Activated naive CD8-positive, alpha-beta T cell treated with anti-CD3 and anti-CD28 coated beads for 36 hours (primary cell): ENCODE results near the gene CCDC117. TPM values are rescaled to one million over a fixed set of nuclear protein-coding genes. Genes with fewer than 3 reads are reported as not detected.
"Not testable (repeated sequence)": the region's sequence is repeated elsewhere in the genome, so short reads cannot be mapped to it uniquely, and the experiment has no call there.

Experiments
- DNase-seq: peaks from one replicate; pipeline ENCODE4 v3.0.0; 2021
- H3K27ac Mint-ChIP-seq: one replicate; pipeline ENCODE4 v1.8.0; 2022; ENCODE audit warnings: mild to moderate bottlenecking, moderate library complexity, mixed read lengths
- H3K27me3 Mint-ChIP-seq: one replicate; pipeline ENCODE4 v1.8.0; 2022; ENCODE audit warnings: mild to moderate bottlenecking, mixed read lengths
- H3K36me3 Mint-ChIP-seq: one replicate; pipeline ENCODE4 v1.8.0; 2021; ENCODE audit warnings: mild to moderate bottlenecking, mixed read lengths
- H3K4me1 Mint-ChIP-seq: one replicate; pipeline ENCODE4 v1.8.0; 2021; ENCODE audit warnings: mixed read lengths
- H3K4me3 Mint-ChIP-seq: one replicate; pipeline ENCODE4 v1.8.0; 2022; ENCODE audit warnings: mild to moderate bottlenecking, moderate library complexity, mixed read lengths
- H3K9me3 Mint-ChIP-seq: one replicate; pipeline ENCODE4 v1.8.0; 2022; ENCODE audit warnings: mixed read lengths
- total RNA-seq, 2 experiments: library from RNA; stranded (reverse); gene quantifications; one replicate each; pipeline ENCODE4 v1.2.3, GENCODE V29; 2021

The CCDC117 gene, protein sequence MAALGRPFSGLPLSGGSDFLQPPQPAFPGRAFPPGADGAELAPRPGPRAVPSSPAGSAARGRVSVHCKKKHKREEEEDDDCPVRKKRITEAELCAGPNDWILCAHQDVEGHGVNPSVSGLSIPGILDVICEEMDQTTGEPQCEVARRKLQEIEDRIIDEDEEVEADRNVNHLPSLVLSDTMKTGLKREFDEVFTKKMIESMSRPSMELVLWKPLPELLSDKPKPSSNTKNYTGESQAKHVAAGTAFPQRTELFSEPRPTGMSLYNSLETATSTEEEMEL
- 10 to 100 TPM; 27.6 to 29.2 TPM for total RNA-seq

DNA sequence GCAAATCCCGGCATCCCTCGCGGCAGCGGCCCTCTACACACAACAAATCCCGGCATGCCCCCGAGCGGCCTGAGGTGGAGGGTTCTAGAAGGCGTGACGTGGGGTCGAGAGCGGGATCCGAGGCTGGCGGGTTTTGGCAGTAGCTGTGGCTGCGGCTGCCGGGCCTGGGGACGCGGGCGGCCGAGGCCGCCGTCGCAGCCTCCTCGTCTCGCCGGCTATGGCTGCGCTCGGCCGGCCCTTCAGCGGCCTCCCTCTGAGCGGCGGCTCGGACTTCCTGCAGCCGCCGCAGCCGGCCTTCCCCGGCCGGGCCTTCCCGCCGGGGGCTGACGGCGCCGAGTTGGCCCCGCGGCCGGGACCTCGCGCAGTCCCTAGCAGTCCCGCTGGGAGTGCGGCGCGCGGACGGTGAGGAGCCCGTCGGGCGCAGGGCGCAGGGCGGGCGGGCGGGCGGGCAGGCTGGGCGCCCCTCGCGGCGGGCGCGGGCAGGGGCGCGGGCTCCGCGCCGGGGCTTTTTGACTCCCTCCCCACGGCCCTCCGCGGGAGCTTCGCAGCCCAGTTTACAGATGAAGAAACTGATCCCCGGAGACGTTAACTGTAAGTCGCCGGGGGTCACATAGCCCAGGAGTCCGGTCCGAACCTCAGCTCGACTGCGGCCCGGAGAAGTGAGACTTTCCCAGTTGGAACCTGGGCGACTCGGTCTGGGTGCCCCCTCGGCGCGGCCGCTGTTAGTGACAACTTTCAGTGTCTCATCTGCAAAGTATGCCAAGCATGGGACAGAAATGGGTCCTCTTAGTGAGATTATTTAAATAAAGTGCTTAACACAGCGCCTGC is at the start of gene CCDC117:
Gene CCDC117 (plus strand): TSS at position 63 of the 828 bp plus-strand sequence. CDS start 155 bp downstream, at position 218.
- peak; percentile 92 for DNase-seq
- Mint-ChIP-seq H3K4me3 (peak within 1 kb of the TSS; percentile 91), H3K27ac (peak within 1 kb of the TSS; percentile 94), H3K36me3 (peaks cover 22% of the 10 kb centered on the region), H3K27me3 (no peaks in the 10 kb centered on the region), H3K9me3 (peaks cover 4% of the 10 kb centered on the region), H3K4me1 (peaks cover 20% of the 10 kb centered on the region)

DNA sequence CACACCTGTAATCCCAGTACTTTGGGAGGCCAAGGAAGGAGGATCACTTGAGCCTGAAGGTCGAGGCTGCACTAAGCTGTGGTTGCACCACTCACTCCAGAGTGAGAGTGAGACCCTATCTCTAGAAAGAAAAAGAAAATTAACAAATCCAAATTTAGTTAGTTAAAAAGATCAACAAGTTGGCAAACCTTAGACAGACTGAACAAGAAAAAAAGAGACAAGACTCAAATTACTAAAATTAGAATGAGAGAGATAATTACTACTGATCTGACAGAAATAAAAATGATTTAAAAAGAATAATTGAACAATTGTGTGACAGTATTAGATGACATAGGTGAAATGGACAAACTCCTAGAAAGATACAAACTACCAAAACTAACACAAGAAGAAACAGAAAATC is 44.5 kb upstream of the CCDC117 start:
- Mint-ChIP-seq H3K27me3 (no peaks in the 10 kb centered on the region), H3K27ac (no peak overlapping the region), H3K4me1 (no peaks in the 10 kb centered on the region), H3K9me3 (no peaks in the 10 kb centered on the region), H3K4me3 (no peak overlapping the region), H3K36me3 (peaks cover 17% of the 10 kb centered on the region)
- DNase-seq, result no peak

DNA sequence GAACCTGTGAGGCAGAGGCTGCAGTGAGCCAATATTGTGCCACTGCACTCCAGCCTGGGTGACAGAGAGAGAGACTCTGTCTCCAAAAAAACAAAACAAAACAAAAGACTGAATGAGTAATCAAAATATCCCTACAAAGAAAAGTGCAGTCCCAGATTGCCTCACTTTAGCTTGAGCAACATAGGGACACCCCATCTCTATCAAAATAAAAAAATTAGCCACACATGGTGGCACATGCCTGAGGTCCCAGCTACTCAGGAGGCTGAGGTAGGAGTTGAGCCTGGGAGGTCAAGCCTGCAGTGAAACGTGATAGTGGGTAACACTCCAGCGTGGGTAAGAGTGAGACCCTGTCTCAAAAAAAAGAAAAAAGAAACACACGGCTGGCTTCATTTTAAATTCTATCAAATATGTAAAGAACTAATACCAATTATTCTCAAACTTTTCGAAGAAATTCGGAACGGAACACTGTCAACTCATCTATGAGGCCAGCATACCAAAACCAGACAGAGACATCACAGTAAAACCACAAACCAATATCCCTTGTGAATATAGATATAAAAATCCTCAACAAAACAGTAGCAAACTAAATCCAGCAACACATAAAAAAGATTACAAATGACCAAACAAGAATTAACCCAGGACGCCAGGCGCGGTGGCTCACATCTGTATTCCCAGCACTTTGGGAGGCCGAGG is 43.7 kb upstream of the CCDC117 start:
- Mint-ChIP-seq H3K36me3 (peaks cover 17% of the 10 kb centered on the region), H3K9me3 (no peaks in the 10 kb centered on the region), H3K4me1 (no peaks in the 10 kb centered on the region), H3K4me3 (no peak overlapping the region), H3K27me3 (no peaks in the 10 kb centered on the region), H3K27ac (no peak overlapping the region)
- no peak for DNase-seq

DNA sequence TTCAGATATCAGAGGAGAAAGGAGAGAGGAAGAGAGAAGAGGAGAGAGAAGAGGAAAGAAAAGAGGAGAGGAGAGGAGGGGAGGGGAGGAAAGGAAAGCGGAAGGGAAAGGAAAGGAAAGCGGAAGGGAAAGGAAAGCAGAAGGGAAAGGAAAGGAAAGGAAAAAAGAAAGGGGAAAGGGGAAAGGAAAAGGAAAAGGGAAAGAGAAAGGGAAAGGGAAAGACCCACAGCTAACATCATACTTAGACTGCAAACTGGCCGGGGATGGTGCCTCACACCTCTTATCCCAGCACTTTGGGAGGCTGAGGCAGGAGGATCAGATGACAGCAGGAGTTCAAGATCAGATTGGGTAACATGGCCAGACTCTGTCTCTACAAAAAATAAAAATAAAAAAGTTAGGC is 42.3 kb upstream of the CCDC117 start:
- H3K4me3 Mint-ChIP-seq, result no peak overlapping the region
- DNase-seq, result no peak
- no peak overlapping the region for H3K27ac Mint-ChIP-seq
- H3K4me1 Mint-ChIP-seq, result no peaks in the 10 kb centered on the region
- H3K9me3 Mint-ChIP-seq, result no peaks in the 10 kb centered on the region
- peaks cover 8% of the 10 kb centered on the region for H3K36me3 Mint-ChIP-seq
- no peaks in the 10 kb centered on the region for H3K27me3 Mint-ChIP-seq

DNA sequence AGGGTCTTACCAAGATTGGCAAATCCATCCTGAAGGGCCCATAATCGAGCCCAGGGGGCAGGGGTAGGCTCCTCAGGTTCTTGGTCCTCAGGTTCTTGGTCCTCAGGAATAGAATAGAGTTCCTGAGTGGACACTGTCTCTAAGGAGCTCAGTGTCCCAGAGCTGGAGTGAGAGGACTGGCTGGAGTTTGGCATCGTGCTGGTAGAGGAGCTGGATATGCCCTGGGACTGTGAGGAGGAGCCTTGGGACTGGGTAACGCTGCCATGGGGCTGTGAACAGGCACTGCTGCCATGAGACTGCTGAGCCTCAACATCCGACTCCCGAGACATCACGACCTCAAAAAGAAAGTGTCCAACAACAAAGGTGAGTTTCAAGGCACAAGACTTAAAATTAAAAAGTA is 38.1 kb upstream of the CCDC117 start:
- H3K9me3 Mint-ChIP-seq, result no peaks in the 10 kb centered on the region
- DNase-seq, result no peak
- H3K27ac Mint-ChIP-seq, result no peak overlapping the region
- no peaks in the 10 kb centered on the region for H3K27me3 Mint-ChIP-seq
- H3K4me3 Mint-ChIP-seq, result no peak overlapping the region
- H3K36me3 Mint-ChIP-seq, result peaks cover 2% of the 10 kb centered on the region
- H3K4me1 Mint-ChIP-seq, result peaks cover 1% of the 10 kb centered on the region

DNA sequence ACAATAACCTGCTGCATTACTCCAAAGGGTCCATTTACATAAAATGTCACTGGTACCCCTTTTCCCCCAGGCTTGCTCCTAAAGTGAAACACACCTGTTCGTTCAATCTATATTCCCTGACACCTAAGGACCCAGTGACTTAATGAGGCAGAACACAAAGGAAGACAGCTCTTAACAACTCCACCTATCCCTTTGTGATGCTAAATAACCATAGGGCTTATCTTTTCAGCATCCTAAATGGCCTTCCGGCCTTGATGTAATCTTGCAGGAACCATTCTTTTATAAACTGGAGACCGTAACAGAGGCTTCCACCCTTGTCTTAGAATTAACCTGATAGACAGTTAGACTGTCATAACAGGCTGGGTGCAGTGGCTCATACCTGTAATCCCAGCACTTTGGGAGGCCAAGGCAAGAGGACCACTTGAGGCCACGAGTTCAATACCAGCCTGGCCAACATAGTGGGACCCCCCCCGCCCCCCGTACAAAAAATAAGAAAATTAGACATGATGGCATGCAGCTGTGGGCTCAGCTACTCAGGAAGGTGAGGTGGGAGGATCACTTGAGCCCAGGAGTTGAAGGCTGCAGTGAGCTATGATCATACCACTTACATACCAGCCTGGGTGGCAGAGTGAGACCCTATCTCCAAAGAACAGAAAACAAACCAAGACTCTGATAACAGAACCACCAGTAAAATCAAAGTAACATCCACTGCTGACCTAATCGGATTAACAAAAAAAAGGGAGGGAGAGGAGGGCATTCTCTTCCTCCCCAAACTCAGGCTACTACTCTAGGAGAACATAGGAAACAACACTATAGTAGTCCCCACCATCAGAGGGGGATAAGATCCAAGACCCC is 36.0 kb upstream of the CCDC117 start:
- Mint-ChIP-seq H3K27me3 (no peaks in the 10 kb centered on the region), H3K36me3 (peaks cover 2% of the 10 kb centered on the region), H3K4me3 (no peak overlapping the region), H3K4me1 (peaks cover 6% of the 10 kb centered on the region), H3K27ac (no peak overlapping the region), H3K9me3 (no peaks in the 10 kb centered on the region)
- DNase-seq, result no peak

DNA sequence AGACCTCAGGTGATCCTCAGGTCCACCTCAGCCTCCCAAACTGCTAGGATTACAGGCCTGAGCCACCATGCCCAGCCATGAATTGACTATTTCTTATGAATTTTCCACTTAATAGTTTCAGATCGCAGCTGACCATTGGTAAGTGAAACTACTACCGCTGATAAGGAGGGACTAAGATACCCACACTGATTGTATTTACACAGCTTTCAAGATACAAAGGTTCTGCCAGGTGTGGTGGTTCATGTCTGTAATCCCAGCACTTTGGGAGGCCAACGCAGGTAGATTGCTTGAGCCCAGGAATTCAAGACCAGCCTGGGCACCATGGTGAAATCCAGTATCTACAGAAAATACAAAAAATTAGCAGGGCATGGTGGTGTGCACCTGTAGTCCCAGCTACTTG is 34.8 kb upstream of the CCDC117 start:
- Mint-ChIP-seq H3K4me1 (peaks cover 9% of the 10 kb centered on the region), H3K36me3 (peaks cover 4% of the 10 kb centered on the region), H3K27ac (no peak overlapping the region), H3K9me3 (no peaks in the 10 kb centered on the region), H3K4me3 (no peak overlapping the region), H3K27me3 (no peaks in the 10 kb centered on the region)
- DNase-seq, result no peak

DNA sequence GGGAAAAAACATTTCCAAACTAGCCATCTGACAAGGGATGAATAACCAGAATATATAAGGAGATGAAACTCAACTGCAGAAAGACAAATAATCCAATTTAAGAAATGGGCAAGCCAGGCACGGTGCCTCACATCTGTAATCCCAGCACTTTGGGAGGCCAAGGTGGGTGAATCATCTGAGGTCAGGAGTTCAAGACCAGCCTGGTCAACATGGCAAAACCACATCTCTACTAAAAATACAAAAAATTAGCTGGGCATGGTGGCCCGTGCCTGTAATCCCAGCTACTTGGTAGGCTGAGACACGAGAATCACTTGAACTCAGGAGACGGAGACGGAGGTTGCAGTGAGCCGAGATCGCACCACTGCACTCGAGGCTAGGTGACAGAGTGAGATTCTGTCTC is 33.6 kb upstream of the CCDC117 start:
- not testable (repeated sequence) for DNase-seq

DNA sequence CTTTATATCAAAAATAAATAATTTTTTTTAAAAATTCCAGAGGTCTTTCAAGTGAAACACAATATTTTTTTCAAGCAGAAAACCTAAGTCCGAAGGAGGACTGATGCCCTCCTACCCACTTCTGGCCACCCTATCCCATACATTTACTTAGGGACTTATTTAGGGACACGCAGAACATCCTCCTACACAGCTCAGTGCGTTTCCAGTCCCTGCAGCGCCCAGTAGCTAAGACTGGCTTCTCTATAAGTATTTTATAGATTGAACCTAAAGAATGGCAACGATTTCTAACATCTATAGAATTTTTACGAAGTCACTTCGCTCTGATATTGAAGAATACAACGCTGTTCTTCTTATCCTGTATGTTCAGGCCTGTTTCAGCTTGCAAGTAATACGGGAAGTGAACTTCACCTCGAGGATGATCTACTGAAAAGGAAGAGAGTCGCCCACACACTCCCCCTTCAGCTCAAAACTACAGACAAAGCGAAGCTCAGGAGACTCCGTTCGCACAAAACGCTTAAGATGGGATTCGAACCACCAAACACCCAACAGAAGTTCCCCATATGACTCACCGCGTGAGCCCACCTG is 31.2 kb upstream of the CCDC117 start:
- H3K9me3 Mint-ChIP-seq, result no peaks in the 10 kb centered on the region
- peaks cover 14% of the 10 kb centered on the region for H3K36me3 Mint-ChIP-seq
- H3K27me3 Mint-ChIP-seq, result no peaks in the 10 kb centered on the region
- peak overlapping the region; percentile 80 for H3K4me3 Mint-ChIP-seq
- peak overlapping the region; percentile 82 for H3K27ac Mint-ChIP-seq
- peaks cover 17% of the 10 kb centered on the region for H3K4me1 Mint-ChIP-seq
- DNase-seq, result no peak

More for the DNA sequence above, 33.6 kb upstream of the CCDC117 start:
- not testable (repeated sequence) for H3K27me3 Mint-ChIP-seq, H3K36me3 Mint-ChIP-seq, H3K27ac Mint-ChIP-seq, H3K4me3 Mint-ChIP-seq, H3K9me3 Mint-ChIP-seq
- H3K4me1 Mint-ChIP-seq, result peaks cover 17% of the 10 kb centered on the region

DNA sequence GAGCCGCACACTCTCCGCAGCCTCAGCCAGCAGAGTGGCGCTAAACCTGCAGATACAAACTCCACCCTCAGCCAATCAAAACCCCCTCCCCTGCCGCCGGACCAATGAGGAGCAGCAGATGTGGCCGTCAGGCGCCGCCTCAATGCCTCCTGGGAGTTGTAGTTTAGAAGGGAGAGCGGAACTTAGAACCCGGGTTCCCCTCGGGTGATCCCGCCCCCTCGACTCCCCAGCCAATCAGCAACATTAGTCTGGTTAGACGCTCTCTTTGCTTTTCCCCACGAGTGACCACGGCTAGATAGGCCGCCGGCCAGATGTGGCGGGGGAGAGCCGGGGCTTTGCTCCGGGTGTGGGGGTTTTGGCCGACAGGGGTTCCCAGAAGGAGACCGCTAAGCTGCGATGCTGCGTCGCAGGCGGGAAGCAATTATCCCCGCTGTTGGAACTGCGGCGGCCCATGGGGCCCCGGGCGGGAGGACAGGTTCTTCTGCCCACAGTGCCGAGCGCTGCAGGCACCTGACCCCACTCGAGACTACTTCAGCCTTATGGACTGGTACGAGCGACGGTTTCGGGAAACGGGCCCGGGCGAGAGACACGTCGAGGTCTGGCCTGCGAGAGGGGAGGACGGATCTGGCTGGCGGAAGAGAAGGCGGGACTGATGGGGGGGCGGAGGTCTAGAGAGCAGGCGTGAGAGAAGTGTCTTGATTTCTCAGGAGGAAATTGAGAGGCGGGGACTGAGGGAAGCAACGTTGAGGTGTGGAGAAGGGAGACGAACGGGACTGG is 30.5 kb upstream of the CCDC117 start, which contains the start of the genes CHEK2 and HSCB:
Gene CHEK2 (minus strand): TSS at position 36 of the 777 bp plus-strand sequence. CDS start 7,099 bp downstream, outside the sequence.
Gene HSCB (plus strand): TSS at position 255 of the 777 bp plus-strand sequence. CDS start 57 bp downstream, at position 312.
- Mint-ChIP-seq H3K9me3 (no peaks in the 10 kb centered on the region), H3K27ac (peak within 1 kb of the TSS; percentile 82), H3K27me3 (no peaks in the 10 kb centered on the region), H3K4me1 (peaks cover 16% of the 10 kb centered on the region), H3K4me3 (peak within 1 kb of the TSS; percentile 80), H3K36me3 (peaks cover 14% of the 10 kb centered on the region)
- DNase-seq, result peak; percentile 97

DNA sequence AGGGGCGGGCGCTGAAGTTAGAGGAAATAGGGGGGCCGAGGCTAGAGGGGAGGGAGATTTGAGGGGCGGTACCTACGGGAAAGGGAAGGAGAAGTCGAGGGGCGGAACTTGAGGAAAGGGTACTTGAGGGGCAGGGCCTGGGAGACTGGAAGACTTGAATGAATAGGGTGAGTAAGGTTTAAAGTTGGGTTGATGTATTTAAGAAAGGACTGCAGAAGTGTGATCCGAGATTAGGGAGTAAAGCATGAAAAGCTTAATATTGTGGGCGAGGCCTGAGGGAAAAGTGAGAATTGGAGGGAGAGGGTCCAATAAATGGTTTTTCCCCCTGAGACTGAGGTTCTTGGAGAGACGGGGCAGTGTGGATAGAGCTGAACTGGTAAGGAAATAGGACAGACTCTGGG is 29.9 kb upstream of the CCDC117 start:
- DNase-seq, result no peak
- peak overlapping the region; percentile 80 for H3K4me3 Mint-ChIP-seq
- H3K9me3 Mint-ChIP-seq, result no peaks in the 10 kb centered on the region
- peak overlapping the region; percentile 82 for H3K27ac Mint-ChIP-seq
- H3K36me3 Mint-ChIP-seq, result peaks cover 14% of the 10 kb centered on the region
- H3K4me1 Mint-ChIP-seq, result peaks cover 16% of the 10 kb centered on the region
- no peaks in the 10 kb centered on the region for H3K27me3 Mint-ChIP-seq

DNA sequence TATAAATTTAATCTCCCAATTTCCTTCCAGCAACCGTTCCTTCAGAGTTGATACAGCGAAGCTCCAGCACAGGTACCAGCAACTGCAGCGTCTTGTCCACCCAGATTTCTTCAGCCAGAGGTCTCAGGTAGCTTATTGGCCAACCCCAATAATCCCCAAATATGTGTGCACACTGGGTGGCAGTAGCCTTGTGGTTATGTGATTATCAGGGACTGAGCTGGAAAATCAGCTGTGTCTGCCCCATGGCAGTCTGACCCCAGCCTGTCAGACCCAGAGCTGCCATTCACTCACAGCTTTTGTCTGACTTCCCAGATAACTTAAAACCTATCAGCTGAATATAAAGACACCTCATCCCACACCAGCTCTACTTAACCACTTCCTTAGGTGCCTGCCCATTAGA is 28.6 kb upstream of the CCDC117 start:
- H3K27ac Mint-ChIP-seq, result no peak overlapping the region

DNA sequence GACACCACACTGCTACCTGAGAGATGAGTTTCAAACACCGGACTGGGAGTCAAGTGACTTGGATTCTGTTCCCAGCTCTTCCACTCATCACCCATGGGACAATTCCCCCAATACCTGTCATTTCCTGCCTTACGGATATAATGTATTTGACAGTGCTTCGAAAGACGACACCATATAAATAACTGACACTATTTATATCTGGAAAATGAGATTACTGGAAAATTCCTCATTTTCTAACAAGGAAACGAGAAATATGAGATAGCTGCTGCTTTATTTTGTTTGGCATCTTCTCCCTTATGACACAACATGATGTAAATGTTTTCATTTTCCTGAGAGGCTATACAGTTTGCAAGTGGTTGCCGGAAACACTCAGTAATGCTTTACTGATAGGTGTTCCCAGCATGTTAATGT is 22.0 kb upstream of the CCDC117 start:
- Mint-ChIP-seq H3K9me3 (no peaks in the 10 kb centered on the region), H3K4me1 (no peaks in the 10 kb centered on the region), H3K36me3 (peaks cover 19% of the 10 kb centered on the region), H3K27me3 (no peaks in the 10 kb centered on the region), H3K27ac (no peak overlapping the region), H3K4me3 (no peak overlapping the region)
- no peak for DNase-seq

More for the DNA sequence above, 28.6 kb upstream of the CCDC117 start:
- no peaks in the 10 kb centered on the region for H3K9me3 Mint-ChIP-seq
- H3K4me1 Mint-ChIP-seq, result peaks cover 16% of the 10 kb centered on the region
- no peak for DNase-seq
- H3K4me3 Mint-ChIP-seq, result peak overlapping the region; percentile 80
- no peaks in the 10 kb centered on the region for H3K27me3 Mint-ChIP-seq
- peaks cover 17% of the 10 kb centered on the region for H3K36me3 Mint-ChIP-seq
